Astrocyte of the spinal cord (primary cell): Measurements from ENCODE around the gene ACP4.
"Not testable (repeated sequence)": the region's sequence is repeated elsewhere in the genome, so short reads cannot be mapped to it uniquely, and the experiment has no call there.

Experiments
- DNase-seq: peaks from one replicate; pipeline ENCODE4 v3.0.0; 2011; ENCODE audit warnings: low read depth, low spot score
- H3K4me3 ChIP-seq: 2 replicates; pipeline ENCODE4 v1.5.1; 2011; ENCODE audit warnings: low read depth, mild to moderate bottlenecking, low read length, moderate library complexity
- CTCF ChIP-seq: IDR thresholded peaks from 2 replicates; pipeline ENCODE4 v1.5.1; 2012; ENCODE audit warnings: low read depth, mild to moderate bottlenecking, low read length, inconsistent platforms
- in situ Hi-C: cut with HindIII; loops from 2 replicates; pipeline ENCODE4 v1.10.0; 2017; ENCODE audit warnings: low sequenced_read_pairs

The ACP4 gene

GRCh38 chr19:50790396-50790795 is at the start of gene ACP4:
ACP4 (plus strand) TSS chr19:50790415; CDS start chr19:50790415, 0 bp downstream.
- no peak for DNase-seq
- H3K4me3 ChIP-seq, result no peak within 1 kb of the TSS
- in situ Hi-C loops, result no loop called here
- no peak for TF ChIP-seq CTCF

GRCh38 chr19:50741179-50741933 is 48.9 kb upstream of the ACP4 start:
- in situ Hi-C loops, result no loop called here
- DNase-seq, result no peak
- TF ChIP-seq CTCF, result no peak
- H3K4me3 ChIP-seq, result no peak overlapping the region

- in situ Hi-C loops, result no loop called here
These were observed 46.7 kb upstream of the ACP4 start for GRCh38 chr19:50743537-50743936.

GRCh38 chr19:50745221-50745620 is 45.0 kb upstream of the ACP4 start:
- TF ChIP-seq CTCF, result no peak
- in situ Hi-C loops, result no loop called here
- no peak overlapping the region for H3K4me3 ChIP-seq
- DNase-seq, result no peak

More at GRCh38 chr19:50743537-50743936, 46.7 kb upstream of the ACP4 start:
- no peak overlapping the region for H3K4me3 ChIP-seq
- DNase-seq, result no peak
- no peak for TF ChIP-seq CTCF

GRCh38 chr19:50747141-50747540 is 43.1 kb upstream of the ACP4 start:
- H3K4me3 ChIP-seq, DNase-seq, in situ Hi-C loops: not testable (repeated sequence)

- TF ChIP-seq CTCF, result no peak
These were observed 40.7 kb upstream of the ACP4 start for GRCh38 chr19:50749490-50749889.

GRCh38 chr19:50750010-50750409 is 40.2 kb upstream of the ACP4 start:
- in situ Hi-C loops, result no loop called here
- DNase-seq, result no peak
- TF ChIP-seq CTCF, result no peak
- H3K4me3 ChIP-seq, result no peak overlapping the region

More at GRCh38 chr19:50749490-50749889, 40.7 kb upstream of the ACP4 start:
- in situ Hi-C loops, result no loop called here
- no peak for DNase-seq
- H3K4me3 ChIP-seq, result no peak overlapping the region
